ENCODE results near the gene RER1.

RER1 gene

DNA sequence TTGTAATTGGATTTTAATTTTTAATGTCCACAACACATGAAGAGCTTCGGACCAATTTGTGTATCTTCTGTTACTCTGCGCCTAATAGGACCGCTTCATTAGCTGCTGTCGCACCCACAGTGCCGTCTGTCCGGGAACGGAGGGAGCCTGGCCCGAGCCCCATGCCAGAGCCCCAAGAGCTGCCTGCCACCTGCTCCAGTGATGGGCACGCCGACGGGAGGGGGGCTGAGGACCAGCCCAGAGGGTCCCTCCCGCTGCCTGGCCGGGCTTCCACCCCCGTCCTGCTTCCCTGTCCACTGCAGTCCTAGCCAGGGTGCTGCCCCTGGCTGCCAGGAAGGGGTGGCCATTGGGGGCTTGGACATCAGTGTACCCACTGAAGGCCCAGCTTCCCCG lies 54.2 kb downstream of the RER1 start:
- no peak for DNase-seq (ENCODE audit: low read depth)

DNA sequence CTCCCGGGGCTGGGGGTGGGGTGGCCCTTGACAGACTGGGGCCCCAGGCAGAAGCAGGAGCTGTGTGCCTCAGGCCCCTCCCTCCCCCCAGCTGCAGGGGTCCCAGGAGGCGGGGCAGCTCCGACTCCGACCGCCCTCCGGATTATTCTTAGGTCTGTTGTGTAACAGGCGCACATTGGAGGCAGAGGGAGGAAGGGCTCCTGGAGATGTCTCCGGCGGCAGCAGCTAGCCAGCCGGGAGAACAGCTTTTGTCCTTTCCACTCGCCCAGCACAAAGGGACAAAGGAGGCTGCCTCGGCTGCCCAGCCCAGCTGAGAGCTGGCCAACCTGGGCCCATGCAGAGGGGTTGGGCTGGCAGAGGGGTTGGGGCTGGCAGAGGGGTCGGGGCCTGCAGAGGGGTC lies 54.8 kb downstream of the RER1 start:
- no peak for DNase-seq (ENCODE audit: low read depth)

DNA sequence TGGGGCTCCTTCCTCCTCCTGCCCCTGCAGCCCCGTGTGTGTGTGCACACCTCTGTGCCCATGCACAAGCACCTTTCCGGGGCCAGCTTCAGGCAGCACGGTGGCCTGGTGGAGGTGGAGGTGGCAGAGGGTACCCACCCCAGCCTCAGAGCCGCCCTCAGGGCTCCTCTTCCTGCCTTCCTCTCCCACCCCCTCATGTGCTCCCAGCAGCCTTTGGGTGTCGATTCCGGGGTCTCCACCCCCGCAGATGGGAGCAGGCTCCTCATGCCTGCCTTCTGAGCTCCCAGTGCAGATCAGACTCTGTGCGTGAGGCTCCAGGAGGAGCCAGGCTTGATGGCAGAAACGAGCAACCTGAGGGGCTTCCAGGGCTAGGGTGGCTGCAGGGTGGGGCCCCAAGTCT lies 55.2 kb downstream of the RER1 start:
- no peak for DNase-seq (ENCODE audit: low read depth)

DNA sequence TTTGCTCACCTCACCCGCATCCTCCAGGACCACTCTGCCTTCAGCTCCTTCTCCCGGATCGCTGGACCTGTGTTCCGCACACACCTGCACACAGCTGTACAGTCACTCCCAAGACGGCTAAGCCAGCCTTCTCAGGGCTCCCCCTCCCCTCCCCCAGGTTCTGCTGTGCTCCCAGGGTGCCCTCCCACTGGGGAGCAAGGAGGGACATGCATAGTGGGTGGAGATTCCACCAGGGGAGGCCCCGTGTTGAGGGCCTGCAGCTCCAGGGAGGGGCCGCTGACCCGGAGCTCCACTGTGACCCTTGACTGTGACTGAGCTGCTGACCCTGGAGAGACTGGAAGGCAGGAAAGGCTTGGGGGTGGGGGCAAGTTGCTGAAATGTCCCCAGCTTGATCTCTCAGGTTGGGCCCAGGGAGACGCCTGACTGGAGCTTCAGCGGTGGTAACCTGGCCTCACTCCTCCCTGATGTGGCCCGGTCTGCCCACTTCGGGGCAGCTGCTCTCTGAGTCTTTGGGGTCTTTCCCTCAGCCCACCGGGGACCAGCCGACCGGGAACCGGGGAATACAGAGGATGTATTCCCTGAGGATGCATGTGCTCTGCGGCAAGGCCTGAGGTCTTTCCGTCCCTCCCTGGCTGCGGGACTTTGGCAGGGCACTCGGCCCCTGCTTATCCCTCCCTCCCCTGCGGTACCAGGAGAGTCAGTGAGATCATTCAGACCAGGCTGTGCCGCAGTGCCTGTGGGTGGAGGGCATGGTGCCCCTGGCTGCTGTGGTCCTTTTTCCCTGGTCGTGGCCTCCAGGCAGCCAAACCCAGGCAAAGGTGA lies 55.8 kb downstream of the RER1 start:
- no peak for DNase-seq (ENCODE audit: low read depth)

DNA sequence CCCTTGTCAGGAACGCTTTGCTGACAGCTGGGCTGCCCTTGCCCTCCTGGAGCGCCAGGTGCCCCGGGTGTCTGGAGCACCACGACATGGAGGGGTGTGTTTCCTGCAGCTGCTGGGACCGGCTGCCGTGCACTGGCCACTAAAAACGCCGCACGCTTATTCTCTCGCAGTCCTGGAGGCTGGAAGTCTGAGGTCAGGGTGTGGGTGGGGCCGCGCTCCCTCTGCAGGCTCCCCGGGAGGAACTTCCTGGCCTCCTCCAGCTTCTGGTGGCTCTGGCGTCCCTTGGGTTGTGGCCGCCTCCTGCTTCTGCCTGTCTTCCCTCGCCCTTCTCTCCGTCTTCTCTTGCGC lies 56.4 kb downstream of the RER1 start:
- no peak for DNase-seq (ENCODE audit: low read depth)

DNA sequence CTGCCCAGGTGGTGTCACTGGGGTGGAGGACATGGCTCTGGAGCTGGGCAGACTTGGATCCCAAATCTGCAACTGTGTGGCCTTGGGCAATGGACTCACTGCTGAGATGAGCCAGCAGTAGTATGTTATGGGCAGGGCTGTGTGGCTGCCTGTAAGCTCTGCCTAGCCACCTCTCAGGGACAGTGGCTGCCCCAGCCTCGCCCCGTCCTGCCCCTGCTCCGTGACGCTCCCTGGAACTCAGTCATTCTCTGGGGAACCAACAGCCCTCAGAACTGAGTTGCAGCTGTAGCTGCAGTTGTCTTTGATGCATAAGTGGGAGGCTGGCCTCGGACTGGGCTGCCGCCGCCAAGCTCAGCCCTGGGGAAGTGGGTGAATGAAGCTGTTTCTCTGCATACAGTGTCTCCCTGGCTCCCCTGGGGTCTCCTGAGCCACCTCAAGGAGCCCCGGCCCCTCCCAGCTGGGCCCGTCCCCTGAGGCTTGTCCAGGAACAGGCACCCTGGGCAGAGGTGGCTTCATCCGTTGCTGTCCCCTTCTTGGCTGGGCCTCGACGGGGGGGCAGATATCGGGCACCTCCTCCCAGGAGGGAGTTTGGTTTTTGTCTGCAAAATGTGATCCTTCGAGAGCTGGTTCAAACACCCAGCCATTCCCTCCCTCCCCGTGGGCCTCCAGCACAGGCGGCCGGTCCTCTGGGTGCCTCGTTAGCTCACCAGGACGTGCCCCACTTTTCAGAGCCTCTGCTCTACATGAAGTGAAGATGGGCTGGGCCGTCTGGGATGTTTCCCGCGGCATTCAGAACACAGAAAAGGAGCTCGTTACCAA lies 58.2 kb downstream of the RER1 start:
- no peak for DNase-seq (ENCODE audit: low read depth)

DNA sequence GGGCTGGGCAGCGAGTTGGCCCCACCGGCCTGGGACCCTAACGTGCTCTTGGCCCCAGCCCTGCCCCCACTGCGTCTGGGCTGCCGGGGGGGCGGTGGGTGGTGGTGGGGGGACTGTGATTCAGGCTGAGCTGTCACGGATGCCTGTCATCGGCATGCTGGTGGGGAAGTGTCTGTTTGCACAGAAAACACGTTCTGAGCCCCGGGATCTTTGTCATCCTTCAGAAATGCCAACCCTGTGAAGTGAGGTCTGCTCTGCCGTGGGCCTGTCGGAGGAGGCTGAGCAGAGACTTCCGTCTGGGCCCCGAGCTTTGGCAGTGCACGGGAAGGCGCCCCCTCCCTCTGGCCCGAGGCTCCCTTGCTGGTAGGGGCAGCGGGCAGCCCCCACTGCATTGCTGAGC lies 60.1 kb downstream of the RER1 start:
- DNase-seq (ENCODE audit: low read depth), result peak; percentile 74

DNA sequence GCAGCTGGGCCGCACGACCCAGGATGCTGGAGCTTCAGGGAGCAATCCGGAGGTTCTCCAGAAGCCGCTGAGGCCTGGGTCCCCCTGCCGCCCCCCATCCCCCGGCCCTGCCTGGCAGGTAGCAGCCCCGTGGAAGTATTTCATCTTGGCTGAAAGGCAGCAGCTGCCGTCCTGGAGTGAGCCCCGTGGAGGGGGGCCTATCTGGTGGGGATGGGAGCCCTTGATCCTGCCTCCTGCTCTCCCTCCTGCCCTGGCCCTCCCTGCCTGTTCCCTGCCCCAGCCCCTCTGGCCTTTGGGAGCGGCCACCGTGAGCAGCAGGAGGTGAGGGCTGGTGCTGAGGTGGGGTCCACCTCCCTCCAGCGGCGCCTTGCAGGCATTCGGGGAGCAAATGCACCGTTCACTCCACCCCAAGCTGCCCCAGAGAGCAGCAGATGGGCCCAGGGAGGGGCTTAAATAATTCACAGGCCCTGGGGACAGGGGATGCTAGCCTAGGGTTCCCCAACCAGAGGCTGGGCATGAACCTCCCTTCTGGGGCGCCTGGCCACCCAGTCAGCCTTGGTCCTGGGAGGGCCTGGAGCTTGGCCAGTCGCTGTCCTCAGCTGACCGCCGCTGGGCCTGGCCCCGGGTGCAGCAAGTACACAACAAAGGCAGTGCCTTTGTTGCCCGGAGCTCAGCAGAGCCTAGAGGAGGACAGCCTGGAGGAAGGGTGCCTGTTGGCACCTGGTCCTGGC lies 60.7 kb downstream of the RER1 start:
- DNase-seq (ENCODE audit: low read depth), result no peak

DNA sequence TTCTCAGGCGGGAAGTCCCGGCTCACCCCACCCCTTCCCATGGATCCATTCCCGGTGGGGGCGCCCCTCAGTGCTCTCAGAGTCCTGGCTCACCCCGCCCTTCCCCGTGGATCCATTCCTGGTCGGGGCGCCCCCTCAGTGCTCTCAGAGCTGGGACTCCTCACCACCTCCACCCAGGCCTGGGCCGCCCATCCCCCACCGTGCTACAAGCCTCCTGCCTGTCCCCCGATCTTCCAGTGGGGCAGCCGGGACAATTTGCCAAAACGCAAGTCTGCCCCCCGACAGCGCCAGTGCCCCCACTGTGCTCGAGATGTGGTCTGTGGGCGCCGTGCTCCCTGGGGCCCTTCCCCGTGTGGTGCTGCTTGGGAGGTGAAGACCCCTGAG lies 61.3 kb downstream of the RER1 start:
- no peak for DNase-seq (ENCODE audit: low read depth)

DNA sequence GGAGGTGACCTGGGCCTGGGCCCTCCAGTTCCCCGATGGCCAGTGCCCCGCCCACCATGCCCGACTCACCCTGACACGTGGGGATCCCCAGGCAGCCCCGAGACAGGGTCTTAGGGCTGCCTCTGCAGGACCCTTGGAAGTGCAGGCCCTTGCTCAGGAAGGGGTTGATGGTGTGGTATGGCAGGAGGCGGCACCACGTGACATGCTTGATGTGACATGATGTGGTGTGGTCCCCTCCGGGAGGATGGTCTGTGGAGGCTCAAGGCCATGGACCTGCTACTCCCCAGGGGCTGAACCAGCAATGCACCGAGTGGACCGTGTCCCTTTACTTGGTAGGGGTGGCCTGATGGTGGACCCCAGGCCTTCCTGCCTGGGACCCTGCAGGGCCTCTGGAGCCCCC lies 62.6 kb downstream of the RER1 start:
- no peak for DNase-seq (ENCODE audit: low read depth)
